ENCODE results near the gene GRK3. TPM values are rescaled to one million over a fixed set of nuclear protein-coding genes. Genes with fewer than 3 reads are reported as not detected.

Gene GRK3
- total and polyA plus RNA-seq, 2 of the 4 experiments (the other 2 are of a cell fraction) = 0.58 to 1.6 TPM

GRCh38 chr22:25735650-25736049, 171.2 kb downstream of the GRK3 start:
- no peaks in the 10 kb centered on the region for H3K4me1 ChIP-seq (ENCODE audit: control insufficient read depth, insufficient read depth, low read length)
- no CpG with 5 or more reads among the region's 2 CpGs for WGBS, 2 experiments (ENCODE audit: extremely low coverage in 2 of 2, insufficient read length in 1 of 2)
- H4K5ac ChIP-seq (ENCODE audit: low read depth, low read length) = no peak overlapping the region
- no peak overlapping the region for H2AK5ac ChIP-seq (ENCODE audit: low read depth, low read length)
- no peak overlapping the region for H4K91ac ChIP-seq (ENCODE audit: insufficient read depth, low read depth, low read length)
- H3K4me2 ChIP-seq (ENCODE audit: low read depth, low read length) = no peak overlapping the region
- ATAC-seq (ENCODE audit: low read depth) = no peak
- no peak overlapping the region for H3K9ac ChIP-seq (ENCODE audit: low read depth, low read length)
- TF ChIP-seq POLR2A (IDR thresholded peaks at IDR 0.05; ENCODE audit: low read depth, low read length) = no peak
- TF ChIP-seq CTCF (conservative IDR thresholded peaks at IDR 0.05; ENCODE audit: low read depth, low read length) = no peak
- no peak for TF ChIP-seq RFX5 (IDR thresholded peaks at IDR 0.05; ENCODE audit: low read depth, low read length)
- TF ChIP-seq NFE2L2 (IDR thresholded peaks at IDR 0.05; ENCODE audit: low read depth, low read length) = no peak
- no peak for TF ChIP-seq MAZ (IDR thresholded peaks at IDR 0.05; ENCODE audit: borderline replicate concordance, low read depth, low read length)
- TF ChIP-seq RCOR1 (IDR thresholded peaks at IDR 0.05; ENCODE audit: insufficient replicate concordance, low read length) = no peak
- TF ChIP-seq BHLHE40 (IDR thresholded peaks at IDR 0.05; ENCODE audit: low read depth, low read length) = no peak
- TF ChIP-seq SMC3 (IDR thresholded peaks at IDR 0.05; ENCODE audit: low read depth, low read length) = no peak
- TF ChIP-seq, protein P1, sequence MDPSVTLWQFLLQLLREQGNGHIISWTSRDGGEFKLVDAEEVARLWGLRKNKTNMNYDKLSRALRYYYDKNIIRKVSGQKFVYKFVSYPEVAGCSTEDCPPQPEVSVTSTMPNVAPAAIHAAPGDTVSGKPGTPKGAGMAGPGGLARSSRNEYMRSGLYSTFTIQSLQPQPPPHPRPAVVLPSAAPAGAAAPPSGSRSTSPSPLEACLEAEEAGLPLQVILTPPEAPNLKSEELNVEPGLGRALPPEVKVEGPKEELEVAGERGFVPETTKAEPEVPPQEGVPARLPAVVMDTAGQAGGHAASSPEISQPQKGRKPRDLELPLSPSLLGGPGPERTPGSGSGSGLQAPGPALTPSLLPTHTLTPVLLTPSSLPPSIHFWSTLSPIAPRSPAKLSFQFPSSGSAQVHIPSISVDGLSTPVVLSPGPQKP (IDR thresholded peaks at IDR 0.05; ENCODE audit: borderline replicate concordance, low read depth, low read length) = no peak
- TF ChIP-seq RAD21 (IDR thresholded peaks at IDR 0.05; ENCODE audit: low read length) = no peak
- TF ChIP-seq MXI1 (IDR thresholded peaks at IDR 0.05; ENCODE audit: borderline replicate concordance, low read depth, low read length) = no peak
- no peak for TF ChIP-seq CEBPB (IDR thresholded peaks at IDR 0.05; ENCODE audit: low read depth, low read length)
- TF ChIP-seq FOS (IDR thresholded peaks at IDR 0.05; ENCODE audit: low read depth, low read length) = no peak
- TF ChIP-seq CHD1 (IDR thresholded peaks at IDR 0.05; ENCODE audit: low read depth, low read length) = no peak
- TF ChIP-seq USF2 (IDR thresholded peaks at IDR 0.05; ENCODE audit: low read depth, low read length) = no peak
- no peak for TF ChIP-seq MAFK (IDR thresholded peaks at IDR 0.05; ENCODE audit: low read depth, low read length)
- H2BK5ac ChIP-seq (ENCODE audit: low read depth, low read length, poor library complexity, severe bottlenecking) = no peak overlapping the region
- H3K4me3 ChIP-seq (ENCODE audit: insufficient read depth, low read depth, low read length) = no peak overlapping the region
- in situ Hi-C loops (cut with MboI; ENCODE audit: low sequenced_read_pairs) = no loop called here
- no TSS peak for BruUV-seq (replicated peaks)
- H3K4ac ChIP-seq (ENCODE audit: low read depth, low read length) = no peak overlapping the region
- H3K23ac ChIP-seq (ENCODE audit: low read depth, low read length) = no peak overlapping the region
- no peaks in the 10 kb centered on the region for H3K9me1 ChIP-seq (ENCODE audit: insufficient read depth, low read length)
- no peaks in the 10 kb centered on the region for H3K79me1 ChIP-seq (ENCODE audit: low read depth in 1 of 2, low read length in 2 of 2)
- no peak overlapping the region for H3K27ac ChIP-seq (ENCODE audit: insufficient read depth, low read length)
- no peak overlapping the region for H3K14ac ChIP-seq (replicated peaks; ENCODE audit: low read depth, low read length)
- H2BK15ac ChIP-seq (ENCODE audit: low read depth, low read length) = no peak overlapping the region
- no peak overlapping the region for H2AFZ ChIP-seq (replicated peaks; ENCODE audit: low read length, poor library complexity)
- dilution Hi-C loops (cut with HindIII; ENCODE audit: low sequenced_read_pairs, unreplicated experiment) = no loop called here
- H3K36me3 ChIP-seq (ENCODE audit: control insufficient read depth, insufficient read depth, low read length) = no peaks in the 10 kb centered on the region
- ChIA-PET POLR2A (ENCODE audit: unreplicated experiment) (no interaction called here), CTCF (no interaction called here)
- no peak overlapping the region for H3K18ac ChIP-seq (ENCODE audit: low read depth, low read length)
- intact Hi-C loops (cut with micrococcal nuclease) = no loop called here
- no peak overlapping the region for H2AK9ac ChIP-seq (replicated peaks; ENCODE audit: low read depth, low read length, poor library complexity)
- no peak for DNase-seq
- H3K56ac ChIP-seq (ENCODE audit: extremely low read depth, insufficient read depth, low read length) = no peak overlapping the region
- no peaks in the 10 kb centered on the region; the same call in 1 of the 2 replicates for H3K9me3 ChIP-seq (ENCODE audit: control insufficient read depth, insufficient read depth, low read length)
- H4K20me1 ChIP-seq (ENCODE audit: insufficient read depth, low read length) = no peaks in the 10 kb centered on the region
- H4K8ac ChIP-seq (ENCODE audit: low read depth in 2 of 2, low read length in 2 of 2) = no peak overlapping the region
- no peak overlapping the region for H2BK20ac ChIP-seq (ENCODE audit: low read depth, low read length)
- no peaks in the 10 kb centered on the region for H3K27me3 ChIP-seq (ENCODE audit: control insufficient read depth, insufficient read depth, low read length)
- H2BK120ac ChIP-seq (ENCODE audit: low read depth, low read length) = no peak overlapping the region

Measured in IMR-90 (cell line).